ENCODE results near the gene RASSF8. TPM values are rescaled to one million over a fixed set of nuclear protein-coding genes. Genes with fewer than 3 reads are reported as not detected.
A peak's percentile ranks its signal among the peaks of the same experiment; 100 is the strongest.

RASSF8 gene
- total and polyA plus RNA-seq, 2 donors (not counting 3 experiments of a cell fraction or from before 2014, with no cell fraction given): 11.1 to 59.3 TPM

- FAIRE-seq (no peak), DNase-seq (ENCODE audit: low read depth, low spot score) (no peak)
- H3K4me3 ChIP-seq (replicated peaks in 1 of 3; ENCODE audit: insufficient read depth in 1 of 3, low read depth in 1 of 3, low read length in 3 of 3): no peak overlapping the region
- H3K27me3 ChIP-seq (ENCODE audit: control insufficient read depth in 2 of 2, insufficient read depth in 2 of 2, low read length in 2 of 2): no peaks in the 10 kb centered on the region
- CTCF ChIA-PET: no interaction called here
- no peaks in the 10 kb centered on the region for H3K36me3 ChIP-seq (ENCODE audit: control insufficient read depth in 2 of 2, extremely low read depth in 1 of 2, insufficient read depth in 2 of 2, low read length in 2 of 2)
- H3K4me2 ChIP-seq (ENCODE audit: insufficient read depth, low read length): no peak overlapping the region
- no peaks in the 10 kb centered on the region for H3K9me3 ChIP-seq (replicated peaks; ENCODE audit: control insufficient read depth, insufficient read depth, low read length)
- TF ChIP-seq FOS (IDR thresholded peaks at IDR 0.05; ENCODE audit: borderline replicate concordance, insufficient read depth, low read length) (no peak), JUN (IDR thresholded peaks at IDR 0.05; ENCODE audit: borderline replicate concordance, insufficient read depth, insufficient read length, low read depth) (no peak), MYC (IDR thresholded peaks at IDR 0.05; ENCODE audit: low read depth, low read length) (no peak), POLR2A (IDR thresholded peaks at IDR 0.05; ENCODE audit: low read depth, low read length) (no peak), MAX (IDR thresholded peaks at IDR 0.05; ENCODE audit: insufficient read depth, insufficient read length) (no peak), POLR2AphosphoS5 (IDR thresholded peaks at IDR 0.05; ENCODE audit: insufficient read depth, low read depth, low read length) (no peak), GATA2 (IDR thresholded peaks at IDR 0.05; ENCODE audit: insufficient read depth, insufficient read length, low read depth, low read length) (no peak)
- intact Hi-C loops (cut with micrococcal nuclease): no loop called here
- H2AFZ ChIP-seq (ENCODE audit: low read depth, low read length): no peak overlapping the region
- H3K27ac ChIP-seq (ENCODE audit: insufficient read depth, low read depth, low read length): no peak overlapping the region
- H3K9me1 ChIP-seq (replicated peaks; ENCODE audit: control insufficient read depth, extremely low read depth, insufficient read depth, low read length): no peaks in the 10 kb centered on the region
- BruUV-seq (replicated peaks): no TSS peak
- no peak overlapping the region for H3K9ac ChIP-seq (replicated peaks; ENCODE audit: extremely low read depth, insufficient read depth, low read length)
- POLR2A ChIA-PET: no interaction called here
- dilution Hi-C loops (cut with MboI; ENCODE audit: extremely low pct_ligation_motif_present, low sequenced_read_pairs): no loop called here
- no peaks in the 10 kb centered on the region for H4K20me1 ChIP-seq (replicated peaks; ENCODE audit: control insufficient read depth, extremely low read depth, insufficient read depth, low read length)
- H3K79me2 ChIP-seq (ENCODE audit: control insufficient read depth, insufficient read depth, low read length): no peaks in the 10 kb centered on the region
- H3K4me1 ChIP-seq (ENCODE audit: control insufficient read depth, extremely low read depth, insufficient read depth, low read length): no peaks in the 10 kb centered on the region
Measured at GRCh38 chr12:25914551-25914950, 43.9 kb upstream of the RASSF8 start.

GRCh38 chr12:25924491-25925001 is 33.9 kb upstream of the RASSF8 start:
- H3K9me1 ChIP-seq (replicated peaks; ENCODE audit: control insufficient read depth, extremely low read depth, insufficient read depth, low read length): no peaks in the 10 kb centered on the region
- H3K36me3 ChIP-seq (ENCODE audit: control insufficient read depth in 2 of 2, extremely low read depth in 1 of 2, insufficient read depth in 2 of 2, low read length in 2 of 2): no peaks in the 10 kb centered on the region
- no peaks in the 10 kb centered on the region for H3K27me3 ChIP-seq (ENCODE audit: control insufficient read depth in 2 of 2, insufficient read depth in 2 of 2, low read length in 2 of 2)
- no peaks in the 10 kb centered on the region for H3K9me3 ChIP-seq (replicated peaks; ENCODE audit: control insufficient read depth, insufficient read depth, low read length)
- ChIA-PET CTCF (interaction anchor here (1.0 to 1.2 kb wide), 2 partner anchors 10 to 12 kb away, joined by 3 read pairs; no protein-coding TSS in a partner anchor), POLR2A (no interaction called here)
- no peaks in the 10 kb centered on the region for H3K79me2 ChIP-seq (ENCODE audit: control insufficient read depth, insufficient read depth, low read length)
- no peaks in the 10 kb centered on the region for H4K20me1 ChIP-seq (replicated peaks; ENCODE audit: control insufficient read depth, extremely low read depth, insufficient read depth, low read length)
- H3K4me2 ChIP-seq (ENCODE audit: insufficient read depth, low read length): no peak overlapping the region
- intact Hi-C loops (cut with micrococcal nuclease) (loop anchor here (1.0 to 5.0 kb wide), 7 partner anchors 34 to 137 kb away; partner anchors contain the start of gene RASSF8), dilution Hi-C loops (cut with MboI; ENCODE audit: extremely low pct_ligation_motif_present, low sequenced_read_pairs) (no loop called here)
- peak overlapping the region; percentile 73 for H3K27ac ChIP-seq (ENCODE audit: insufficient read depth, low read depth, low read length)
- H3K9ac ChIP-seq (replicated peaks; ENCODE audit: extremely low read depth, insufficient read depth, low read length): no peak overlapping the region
- TF ChIP-seq POLR2A (IDR thresholded peaks at IDR 0.05; ENCODE audit: low read depth, low read length) (no peak), POLR2AphosphoS5 (IDR thresholded peaks at IDR 0.05; ENCODE audit: insufficient read depth, low read depth, low read length) (peak; percentile 63), EZH2 (IDR thresholded peaks at IDR 0.05; ENCODE audit: borderline replicate concordance, low read depth, low read length, severe bottlenecking) (no peak), MAX (IDR thresholded peaks at IDR 0.05; ENCODE audit: insufficient read depth, insufficient read length) (no peak), CTCF (IDR thresholded peaks at IDR 0.05; ENCODE audit: extremely low read depth in 1 of 2, insufficient read depth in 1 of 2, low read depth in 1 of 2, low read length in 2 of 2) (peak in 1 of 2 donors; percentile 9), FOS (IDR thresholded peaks at IDR 0.05; ENCODE audit: borderline replicate concordance, insufficient read depth, low read length) (peak; percentile 83), JUN (IDR thresholded peaks at IDR 0.05; ENCODE audit: borderline replicate concordance, insufficient read depth, insufficient read length, low read depth) (peak; percentile 57), GATA2 (IDR thresholded peaks at IDR 0.05; ENCODE audit: insufficient read depth, insufficient read length, low read depth, low read length) (peak; percentile 66), MYC (IDR thresholded peaks at IDR 0.05; ENCODE audit: low read depth, low read length) (no peak)
- no peak overlapping the region for H3K4me3 ChIP-seq (replicated peaks in 1 of 3; ENCODE audit: insufficient read depth in 1 of 3, low read depth in 1 of 3, low read length in 3 of 3)
- no TSS peak for BruUV-seq (replicated peaks)
- FAIRE-seq (peak; percentile 98), DNase-seq (ENCODE audit: low read depth, low spot score) (peak; percentile 93)
- H2AFZ ChIP-seq (ENCODE audit: low read depth, low read length): no peak overlapping the region
- peaks cover 21% of the 10 kb centered on the region for H3K4me1 ChIP-seq (ENCODE audit: control insufficient read depth, extremely low read depth, insufficient read depth, low read length)

Data from endothelial cell of umbilical vein (primary cell).